Measurements from ENCODE around the gene OR8B4.
"Not testable (repeated sequence)": the region's sequence is repeated elsewhere in the genome, so short reads cannot be mapped to it uniquely, and the experiment has no call there.

The OR8B4 gene
- total RNA-seq: 0 to 0.99 (median 0) reads per million in 17 experiments

- DNase-seq: no peak
Measured at GRCh38 chr11:124424384-124424921, at the start of gene OR8B4. TSS of gene OR8B4 (minus strand) at chr11:124424871. CDS start at chr11:124424871, 0 bp downstream.

GRCh38 chr11:124474079-124474478, 49.4 kb upstream of the OR8B4 start:
- DNase-seq: no peak

GRCh38 chr11:124473476-124473875, 48.8 kb upstream of the OR8B4 start:
- no peak for DNase-seq

- no peak for DNase-seq
Measured at GRCh38 chr11:124470561-124471227, 46.0 kb upstream of the OR8B4 start.

- no peak for DNase-seq
Measured at GRCh38 chr11:124467381-124467927, 42.8 kb upstream of the OR8B4 start.

- DNase-seq: no peak
Measured at GRCh38 chr11:124465368-124465767, 40.7 kb upstream of the OR8B4 start.

- DNase-seq: no peak
Measured at GRCh38 chr11:124463990-124464389, 39.3 kb upstream of the OR8B4 start.

GRCh38 chr11:124463324-124463723, 38.7 kb upstream of the OR8B4 start:
- no peak for DNase-seq

- DNase-seq: peak in 2 of 4 experiments; percentile 28 to 40
Measured at GRCh38 chr11:124460459-124460858, 35.8 kb upstream of the OR8B4 start.

GRCh38 chr11:124459379-124459778, 34.7 kb upstream of the OR8B4 start:
- DNase-seq: not testable (repeated sequence)

GRCh38 chr11:124454552-124454951, 29.9 kb upstream of the OR8B4 start:
- DNase-seq: no peak

GRCh38 chr11:124446916-124447315, 22.2 kb upstream of the OR8B4 start:
- DNase-seq: peak in 2 of 4 experiments; percentile 15 to 56

GRCh38 chr11:124445646-124446150, 21.0 kb upstream of the OR8B4 start, which contains the start of gene OR8B8:
TSS of gene OR8B8 (minus strand) at chr11:124445696. CDS start at chr11:124441085, 4,611 bp downstream.
- peak in 1 of 4 experiments; percentile 25 for DNase-seq

- no peak for DNase-seq
Measured at GRCh38 chr11:124442847-124443246, 18.2 kb upstream of the OR8B4 start.

- no peak for DNase-seq
Measured at GRCh38 chr11:124442442-124442841, 17.8 kb upstream of the OR8B4 start.

- DNase-seq: no peak
Measured at GRCh38 chr11:124441519-124441918, 16.8 kb upstream of the OR8B4 start.

GRCh38 chr11:124441081-124441480, 16.4 kb upstream of the OR8B4 start:
- no peak for DNase-seq

- DNase-seq: no peak
Measured at GRCh38 chr11:124440608-124441007, 15.9 kb upstream of the OR8B4 start.

GRCh38 chr11:124434699-124435098, 10.0 kb upstream of the OR8B4 start:
- no peak for DNase-seq

GRCh38 chr11:124429599-124429998, 4.9 kb upstream of the OR8B4 start:
- peak in 1 of 4 experiments; percentile 12 for DNase-seq

GRCh38 chr11:124421043-124421442, 3.6 kb downstream of the OR8B4 start:
- DNase-seq: no peak

GRCh38 chr11:124415356-124415923, 9.2 kb downstream of the OR8B4 start:
- DNase-seq: peak; percentile 32 to 77 (median 46)

- DNase-seq: no peak
Measured at GRCh38 chr11:124409906-124410305, 14.8 kb downstream of the OR8B4 start.
